K562 (cell line): ENCODE results near the gene SHISA6. TPM values are rescaled to one million over a fixed set of nuclear protein-coding genes. Genes with fewer than 3 reads are reported as not detected.

Source experiments
- ATAC-seq: fragments of 200-7000 bp; cut with Tn5 transposase; 3 replicates; pipeline ENCODE4 v1.9.1; 2020; ENCODE audit warnings: moderate library complexity
- BruUV-seq: library from RNA; stranded (reverse); fragments of 400-500 nt; replicated peaks from 2 replicates; lab custom pipeline; 2021; lab: Mats Ljungman, UMichigan
- CTCF ChIA-PET: fragments of 300-600 bp; formaldehyde crosslinking; extraction: SDS; loops from one replicate; lab custom pipeline; 2021; ENCODE audit warnings: low intra/inter-chr PET ratio; lab: Yijun Ruan, JAX
- POLR2A ChIA-PET: fragments of 300-600, 350-650 bp; sonication (Branson Sonifier 250); formaldehyde crosslinking; extraction: SDS; loops from one replicate; lab custom pipeline; 2021; ENCODE audit warnings: antibody characterized with exemption, inconsistent platforms; lab: Yijun Ruan, JAX
- DNase-seq, 4 experiments: peaks; one replicate each; pipeline versions ENCODE4 v3.0.0 to v3.0.0-alpha.2; 2011 to 2018; ENCODE audit warnings: low spot score in 3 of 4, mixed read lengths in 3 of 4; ENCODE audit errors: extremely low read depth in 1 of 4
- FAIRE-seq: peaks from 2 replicates; lab custom pipeline; 2011; peaks lifted over from hg19 to GRCh38; lab: Jason Lieb, UNC
- H2AFZ ChIP-seq: 2 replicates; pipeline ENCODE4 v1.6.0; 2011; ENCODE audit warnings: low read depth, low read length, control low read depth, inconsistent platforms
- H3K27ac ChIP-seq: fragments of 200-600 bp; 3 replicates; pipeline ENCODE4 v1.8.0; 2011; ENCODE audit warnings: low read depth, mild to moderate bottlenecking, control low read depth, inconsistent platforms, low read length, moderate library complexity, mixed read lengths; ENCODE audit errors: extremely low read depth
- H3K27me3 ChIP-seq, 2 experiments: fragments of 300-600 bp in 1 of 2; 2 replicates in 1 of 2; 3 replicates in 1 of 2; pipeline versions ENCODE4 v1.6.0 to v1.8.0; 2011; ENCODE audit warnings: inconsistent platforms in 2 of 2, low read length in 2 of 2, mild to moderate bottlenecking in 1 of 2, mixed read lengths in 1 of 2, moderate library complexity in 1 of 2; ENCODE audit not compliant: control insufficient read depth in 2 of 2, insufficient read depth in 2 of 2
- H3K36me3 ChIP-seq: fragments of 300-600 bp; 3 replicates; pipeline ENCODE4 v1.8.0; 2011; ENCODE audit warnings: mild to moderate bottlenecking, low read length, inconsistent platforms; ENCODE audit not compliant: control insufficient read depth, insufficient read depth
- H3K4me1 ChIP-seq, 2 experiments: fragments of 200-600 bp in 1 of 2; replicated peaks in 1 of 2; 2 replicates in 1 of 2; 3 replicates in 1 of 2; pipeline versions ENCODE4 v1.5.1 to v1.8.0; 2011; ENCODE audit warnings: inconsistent platforms in 2 of 2, low read length in 2 of 2, mild to moderate bottlenecking in 1 of 2, mixed read lengths in 1 of 2, moderate library complexity in 1 of 2; ENCODE audit not compliant: control insufficient read depth in 2 of 2, insufficient read depth in 2 of 2
- H3K4me2 ChIP-seq: 2 replicates; pipeline ENCODE4 v1.6.1; 2011; ENCODE audit warnings: low read length, control low read depth, inconsistent platforms, mixed read lengths; ENCODE audit not compliant: insufficient read depth
- H3K4me3 ChIP-seq: fragments of 200-600 bp; sonication (generic), shearing (Covaris generic); 2 replicates; pipeline ENCODE4 v1.5.1; 2016; ENCODE audit warnings: control low read depth, inconsistent platforms
- H3K79me2 ChIP-seq: fragments of 200-600 bp; 3 replicates; pipeline ENCODE4 v1.8.0; 2011; ENCODE audit warnings: low read length, inconsistent platforms; ENCODE audit not compliant: control insufficient read depth, insufficient read depth
- H3K9ac ChIP-seq, 2 experiments: 2 replicates each; pipeline versions ENCODE4 v1.6.0 to v1.6.1; 2011; ENCODE audit warnings: low read depth in 2 of 2, low read length in 2 of 2, control low read depth in 1 of 2, inconsistent platforms in 1 of 2, mild to moderate bottlenecking in 1 of 2, mixed read lengths in 1 of 2; ENCODE audit not compliant: insufficient read depth in 1 of 2
- H3K9me1 ChIP-seq: one replicate; pipeline ENCODE4 v1.6.0; 2011; ENCODE audit warnings: inconsistent platforms, mild to moderate bottlenecking, low read length, moderate library complexity; ENCODE audit not compliant: control insufficient read depth, insufficient read depth
- H3K9me3 ChIP-seq: replicated peaks from 2 replicates; pipeline ENCODE4 v1.5.1; 2011; ENCODE audit warnings: low read depth, low read length, inconsistent platforms; ENCODE audit not compliant: control insufficient read depth, insufficient read depth
- H4K20me1 ChIP-seq: replicated peaks from 2 replicates; pipeline ENCODE4 v1.6.1; 2011; ENCODE audit warnings: low read length, inconsistent platforms, mixed read lengths; ENCODE audit not compliant: control insufficient read depth, insufficient read depth
- ATF6 ChIP-seq: sonication (generic); formaldehyde crosslinking; IDR thresholded peaks from 2 replicates; pipeline ENCODE4 v1.4.0; 2020; ENCODE audit warnings: mild to moderate bottlenecking, missing genetic modification reagents
- HSF4 ChIP-seq: fragments of 250-450 bp; sonication (Bioruptor Pico); IDR thresholded peaks from 2 replicates; pipeline ENCODE4 v2.1.2; 2022; ENCODE audit warnings: mild to moderate bottlenecking, moderate library complexity, borderline replicate concordance
- MCM3 ChIP-seq: fragments of 450-650 bp; IDR thresholded peaks from 2 replicates; pipeline ENCODE4 v1.6.1; 2016
- MTA1 ChIP-seq: fragments of 450-650 bp; IDR thresholded peaks from 2 replicates; pipeline ENCODE4 v1.6.1; 2017; ENCODE audit warnings: borderline replicate concordance
- SIN3B ChIP-seq: fragments of 450-650 bp; IDR thresholded peaks from 2 replicates; pipeline ENCODE4 v1.6.1; 2017; ENCODE audit warnings: low read depth, mild to moderate bottlenecking, moderate library complexity
- TAF1 ChIP-seq: IDR thresholded peaks from 2 replicates; pipeline ENCODE4 v1.6.1; 2011; ENCODE audit warnings: mild to moderate bottlenecking, low read length, moderate library complexity; ENCODE audit not compliant: insufficient read depth, control insufficient read depth, severe bottlenecking; ENCODE audit errors: extremely low read depth
- TBL1XR1 ChIP-seq, 2 experiments: IDR thresholded peaks; 2 replicates each; pipeline ENCODE4 v1.6.1; 2012; ENCODE audit warnings: improper control_type of control experiment in 2 of 2, low read length in 2 of 2, mild to moderate bottlenecking in 1 of 2
- TFAM ChIP-seq: fragments of 250-450 bp; sonication (Bioruptor Pico); conservative IDR thresholded peaks from 2 replicates; pipeline ENCODE4 v1.5.0; 2021; ENCODE audit warnings: mild to moderate bottlenecking, moderate library complexity
- WGBS: fragments of 100-300 bp; shearing (Covaris generic); methylation state at CpG from one replicate; pipeline ENCODE4 v1.1.6; 2016; ENCODE audit warnings: low coverage, mixed read lengths; ENCODE audit not compliant: insufficient coverage; ENCODE audit errors: missing lambda C conversion rate; 5-methylcytosine and 5-hydroxymethylcytosine counted together
- in situ Hi-C: fragments of 300-500 bp; cut with MboI; formaldehyde crosslinking; loops from 4 replicates; pipeline ENCODE4 v1.15.0; 2018; ENCODE audit warnings: inconsistent platforms, mixed read lengths
- intact Hi-C: fragments of 100-400 bp; cut with micrococcal nuclease; formaldehyde crosslinking; loops from 2 replicates; pipeline ENCODE4 v1.14.2; 2022
- polyA plus RNA-seq, 8 experiments: library from polyadenylated mRNA; depleted of rRNA in 4 of 8; stranded (reverse) in 5 of 8; unstranded in 3 of 8; fragments of >200 nt; fragmentation: Nextera tagmentation in 2 of 8; fragmentation: Illumina TruSeq in 1 of 8; extraction: Ambion mirVana in 2 of 8; extraction: Trizol in 1 of 8; gene quantifications; 2 replicates each; pipeline versions ENCODE4 v1.2.1 to v1.2.3, GENCODE V29; 2011 to 2014; ENCODE audit warnings: inconsistent platforms in 1 of 8, missing spikeins in 1 of 8
- total RNA-seq, 7 experiments: library from RNA; depleted of rRNA in 6 of 7; stranded (reverse); fragments of >200 nt in 6 of 7; fragmentation: Illumina TruSeq in 2 of 7; extraction: Trizol in 2 of 7; gene quantifications; 2 replicates each; pipeline versions ENCODE4 v1.2.1 to v1.2.3, GENCODE V29; 2011 to 2021; ENCODE audit warnings: low replicate concordance in 1 of 7
- TF ChIP-seq, protein P1 (sequence below): IDR thresholded peaks from 2 replicates; pipeline ENCODE4 v1.6.1; 2011; ENCODE audit not compliant: insufficient read length; ENCODE audit errors: extremely low read depth
- TF ChIP-seq, protein P2 (sequence below): IDR thresholded peaks from 3 replicates; pipeline ENCODE4 v1.6.1; 2011; ENCODE audit warnings: borderline replicate concordance, mild to moderate bottlenecking, moderate library complexity; ENCODE audit not compliant: insufficient read length; ENCODE audit errors: extremely low read depth

SHISA6 gene
- total and polyA plus RNA-seq, 9 of the 15 experiments (the other 6 are each of a cell fraction or from before 2014, with no cell fraction given), result not detected

DNA sequence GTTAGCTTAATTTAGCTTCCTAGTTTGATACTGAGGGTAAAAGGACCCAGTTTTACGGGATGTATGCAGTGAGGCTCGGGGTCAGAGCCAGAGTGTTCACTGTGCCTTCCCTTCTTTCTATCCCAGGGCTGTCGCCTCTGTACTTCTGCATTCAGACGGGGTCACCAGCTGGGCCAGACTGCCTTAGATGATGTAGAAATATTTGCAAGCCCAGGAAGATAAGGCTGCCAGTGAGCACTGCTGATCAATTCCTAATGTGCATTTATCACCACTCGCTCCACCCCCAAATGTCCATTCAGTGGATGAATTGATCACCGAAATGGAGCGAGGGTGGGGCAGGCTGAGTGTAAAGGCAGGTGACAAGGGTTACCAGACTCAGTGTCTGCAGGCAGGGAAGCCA is 9.1 kb downstream of the SHISA6 start:
- Histone ChIP-seq H3K4me2 (no peak overlapping the region), H3K36me3 (no peaks in the 10 kb centered on the region), H3K27ac (no peak overlapping the region), H3K9ac (no peak overlapping the region), H4K20me1 (no peaks in the 10 kb centered on the region), H3K79me2 (no peaks in the 10 kb centered on the region), H3K4me3 (no peak overlapping the region), H3K4me1 (no peaks in the 10 kb centered on the region), H3K9me3 (no peaks in the 10 kb centered on the region), H3K9me1 (no peaks in the 10 kb centered on the region), H2AFZ (no peak overlapping the region), H3K27me3 (no peaks in the 10 kb centered on the region)
- ATAC-seq, result no peak
- 0% methylated on average over 7 of the region's 7 CpGs for WGBS
- no peak for TF ChIP-seq TBL1XR1 (IDR thresholded peaks at IDR 0.05; ENCODE audit: low read length in 2 of 2)
- no peak for DNase-seq
- intact Hi-C loops, result no loop called here
- BruUV-seq, result no TSS peak
- no peak for FAIRE-seq
- CTCF ChIA-PET, result no interaction called here
- in situ Hi-C loops, result no loop called here
- POLR2A ChIA-PET, result no interaction called here

- WGBS, result 1% methylated on average over 9 of the region's 11 CpGs
- ATAC-seq, result no peak
- no peaks in the 10 kb centered on the region for H3K36me3 ChIP-seq
- no peaks in the 10 kb centered on the region for H4K20me1 ChIP-seq
- intact Hi-C loops, result no loop called here
- POLR2A ChIA-PET, result no interaction called here
- no peak for FAIRE-seq
- no peak overlapping the region for H3K9ac ChIP-seq
- no peak overlapping the region for H3K4me3 ChIP-seq
- no peaks in the 10 kb centered on the region for H3K27me3 ChIP-seq
- H3K27ac ChIP-seq, result no peak overlapping the region
- BruUV-seq, result no TSS peak
- in situ Hi-C loops, result no loop called here
- H3K9me3 ChIP-seq, result no peaks in the 10 kb centered on the region
- no peaks in the 10 kb centered on the region for H3K79me2 ChIP-seq
- no peak for DNase-seq
- CTCF ChIA-PET, result no interaction called here
- H2AFZ ChIP-seq, result no peak overlapping the region
- H3K4me1 ChIP-seq, result no peaks in the 10 kb centered on the region
- no peaks in the 10 kb centered on the region for H3K9me1 ChIP-seq
- H3K4me2 ChIP-seq, result no peak overlapping the region
- TF ChIP-seq TFAM (no peak), MCM3 (no peak), ATF6 (CRISPR knock-in tag) (no peak), TAF1 (no peak), SIN3B (no peak), MTA1 (no peak), HSF4 (CRISPR knock-in tag) (no peak)
- TF ChIP-seq, protein P1, sequence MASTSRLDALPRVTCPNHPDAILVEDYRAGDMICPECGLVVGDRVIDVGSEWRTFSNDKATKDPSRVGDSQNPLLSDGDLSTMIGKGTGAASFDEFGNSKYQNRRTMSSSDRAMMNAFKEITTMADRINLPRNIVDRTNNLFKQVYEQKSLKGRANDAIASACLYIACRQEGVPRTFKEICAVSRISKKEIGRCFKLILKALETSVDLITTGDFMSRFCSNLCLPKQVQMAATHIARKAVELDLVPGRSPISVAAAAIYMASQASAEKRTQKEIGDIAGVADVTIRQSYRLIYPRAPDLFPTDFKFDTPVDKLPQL, result no peak
- TF ChIP-seq, protein P2, sequence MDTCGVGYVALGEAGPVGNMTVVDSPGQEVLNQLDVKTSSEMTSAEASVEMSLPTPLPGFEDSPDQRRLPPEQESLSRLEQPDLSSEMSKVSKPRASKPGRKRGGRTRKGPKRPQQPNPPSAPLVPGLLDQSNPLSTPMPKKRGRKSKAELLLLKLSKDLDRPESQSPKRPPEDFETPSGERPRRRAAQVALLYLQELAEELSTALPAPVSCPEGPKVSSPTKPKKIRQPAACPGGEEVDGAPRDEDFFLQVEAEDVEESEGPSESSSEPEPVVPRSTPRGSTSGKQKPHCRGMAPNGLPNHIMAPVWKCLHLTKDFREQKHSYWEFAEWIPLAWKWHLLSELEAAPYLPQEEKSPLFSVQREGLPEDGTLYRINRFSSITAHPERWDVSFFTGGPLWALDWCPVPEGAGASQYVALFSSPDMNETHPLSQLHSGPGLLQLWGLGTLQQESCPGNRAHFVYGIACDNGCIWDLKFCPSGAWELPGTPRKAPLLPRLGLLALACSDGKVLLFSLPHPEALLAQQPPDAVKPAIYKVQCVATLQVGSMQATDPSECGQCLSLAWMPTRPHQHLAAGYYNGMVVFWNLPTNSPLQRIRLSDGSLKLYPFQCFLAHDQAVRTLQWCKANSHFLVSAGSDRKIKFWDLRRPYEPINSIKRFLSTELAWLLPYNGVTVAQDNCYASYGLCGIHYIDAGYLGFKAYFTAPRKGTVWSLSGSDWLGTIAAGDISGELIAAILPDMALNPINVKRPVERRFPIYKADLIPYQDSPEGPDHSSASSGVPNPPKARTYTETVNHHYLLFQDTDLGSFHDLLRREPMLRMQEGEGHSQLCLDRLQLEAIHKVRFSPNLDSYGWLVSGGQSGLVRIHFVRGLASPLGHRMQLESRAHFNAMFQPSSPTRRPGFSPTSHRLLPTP, result no peak
Measured at GRCh38 chr17:11251561-11252107, 10.6 kb downstream of the SHISA6 start.
